ENCODE results near the gene KRTAP20-3.

DNA sequence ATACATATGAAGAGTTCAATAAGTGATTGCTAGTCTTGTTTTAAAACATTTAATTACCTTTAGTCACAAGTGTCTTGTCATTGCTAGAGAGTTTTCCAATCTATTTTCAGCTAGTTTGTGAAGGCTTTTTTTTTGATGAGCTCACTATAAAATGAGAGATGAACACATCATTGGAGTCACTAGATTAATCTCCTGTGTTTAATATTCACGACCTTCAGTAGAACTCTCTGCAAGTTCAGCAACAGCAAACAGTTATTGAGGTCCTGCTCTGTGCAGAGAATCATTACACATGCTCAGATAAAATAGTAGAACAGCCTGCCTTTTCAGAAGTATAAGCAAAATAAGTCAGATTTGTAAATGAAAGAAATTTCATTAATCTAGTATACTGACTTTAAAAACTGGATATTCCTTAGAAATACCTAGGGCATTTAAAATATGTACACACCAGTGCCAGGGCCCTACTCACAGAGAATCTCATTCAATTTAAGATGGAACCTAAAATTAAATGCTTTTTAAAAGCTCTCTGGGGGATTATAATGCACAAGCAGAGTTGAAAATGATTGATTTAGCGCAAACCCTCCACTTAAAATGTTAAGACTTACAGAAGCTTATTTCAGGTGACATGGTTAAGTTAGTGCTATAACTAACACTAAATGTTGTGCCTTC is 30.5 kb downstream of the KRTAP20-3 start:
- TF ChIP-seq, protein P1, sequence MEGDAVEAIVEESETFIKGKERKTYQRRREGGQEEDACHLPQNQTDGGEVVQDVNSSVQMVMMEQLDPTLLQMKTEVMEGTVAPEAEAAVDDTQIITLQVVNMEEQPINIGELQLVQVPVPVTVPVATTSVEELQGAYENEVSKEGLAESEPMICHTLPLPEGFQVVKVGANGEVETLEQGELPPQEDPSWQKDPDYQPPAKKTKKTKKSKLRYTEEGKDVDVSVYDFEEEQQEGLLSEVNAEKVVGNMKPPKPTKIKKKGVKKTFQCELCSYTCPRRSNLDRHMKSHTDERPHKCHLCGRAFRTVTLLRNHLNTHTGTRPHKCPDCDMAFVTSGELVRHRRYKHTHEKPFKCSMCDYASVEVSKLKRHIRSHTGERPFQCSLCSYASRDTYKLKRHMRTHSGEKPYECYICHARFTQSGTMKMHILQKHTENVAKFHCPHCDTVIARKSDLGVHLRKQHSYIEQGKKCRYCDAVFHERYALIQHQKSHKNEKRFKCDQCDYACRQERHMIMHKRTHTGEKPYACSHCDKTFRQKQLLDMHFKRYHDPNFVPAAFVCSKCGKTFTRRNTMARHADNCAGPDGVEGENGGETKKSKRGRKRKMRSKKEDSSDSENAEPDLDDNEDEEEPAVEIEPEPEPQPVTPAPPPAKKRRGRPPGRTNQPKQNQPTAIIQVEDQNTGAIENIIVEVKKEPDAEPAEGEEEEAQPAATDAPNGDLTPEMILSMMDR (IDR thresholded peaks at IDR 0.05 in 8 of 11, conservative IDR thresholded peaks at IDR 0.05 in 3 of 11) = no peak
- TF ChIP-seq POLR2A (IDR thresholded peaks at IDR 0.05) = no peak
- TF ChIP-seq POLR2AphosphoS5 (IDR thresholded peaks at IDR 0.05) = no peak

Data from spleen (tissue), 7 donors.